ENCODE measurements around the gene CRIP2. TPM values are rescaled to one million over a fixed set of nuclear protein-coding genes. Genes with fewer than 3 reads are reported as not detected.
A peak's percentile ranks its signal among the peaks of the same experiment; 100 is the strongest.

The CRIP2 gene
- total and polyA plus RNA-seq, 10 of the 15 experiments (the other 5 are each of a cell fraction or from before 2014, with no cell fraction given), result 0.04 to 0.62 (median 0.37) TPM; not detected in 5

DNA sequence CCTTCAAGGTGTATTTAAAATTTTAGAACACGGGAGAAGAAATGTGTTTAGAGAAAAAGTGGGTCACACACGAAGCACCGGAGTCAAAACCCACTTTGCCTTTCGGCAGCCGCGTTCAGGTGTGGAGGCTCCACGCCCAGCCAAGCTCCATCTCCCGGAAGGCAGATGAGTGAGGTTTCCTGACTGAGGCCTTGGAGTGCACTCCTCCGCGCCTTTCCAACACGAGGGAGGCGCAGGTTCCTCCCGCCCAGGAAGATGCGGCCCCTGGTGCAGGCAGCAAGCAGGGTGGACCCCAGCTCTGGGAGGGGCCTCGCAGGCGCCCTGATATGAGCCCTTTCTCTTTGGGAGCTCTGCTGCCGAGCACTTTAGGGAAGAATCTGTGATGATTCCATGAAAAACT lies 32.5 kb upstream of the CRIP2 start:
- DNase-seq (ENCODE audit: low read depth, low spot score) (no peak), ATAC-seq (no peak), FAIRE-seq (no peak)
- CTCF ChIA-PET, result no interaction called here
- BruUV-seq (replicated peaks), result TSS peak; percentile 46
- 87% methylated on average over 17 of the region's 17 CpGs for WGBS (ENCODE audit: insufficient coverage, insufficient replicate concordance, low lambda C conversion rate, missing lambda C conversion rate)
- Histone ChIP-seq H2AFZ (ENCODE audit: control insufficient read depth, low read depth, low read length) (no peak overlapping the region), H3K4me2 (ENCODE audit: control insufficient read depth, insufficient read depth) (no peak overlapping the region), H3K9me3 (replicated peaks; ENCODE audit: control insufficient read depth, insufficient read depth, low read length) (no peaks in the 10 kb centered on the region), H3K4me1 (ENCODE audit: control insufficient read depth, insufficient read depth, low read length) (no peaks in the 10 kb centered on the region), H3K27me3 (replicated peaks in 1 of 2; ENCODE audit: control insufficient read depth in 2 of 2, insufficient read depth in 2 of 2, low read length in 1 of 2) (no peaks in the 10 kb centered on the region), H3K9ac (ENCODE audit: control insufficient read depth, insufficient read depth, low read length) (no peak overlapping the region), H3K36me3 (ENCODE audit: control insufficient read depth in 2 of 2, insufficient read depth in 2 of 2, low read length in 1 of 2) (peaks cover 0 to 20% of the 10 kb centered on the region in 2 experiments; a peak in 3 of 4 replicates), H3K27ac (ENCODE audit: control insufficient read depth, insufficient read depth) (no peak overlapping the region), H3K4me3 (no peak overlapping the region), H3K79me2 (ENCODE audit: control insufficient read depth, insufficient read depth, low read length) (peaks cover 7% of the 10 kb centered on the region), H4K20me1 (ENCODE audit: control insufficient read depth, insufficient read depth) (no peaks in the 10 kb centered on the region)
- POLR2A ChIA-PET, result no interaction called here
- TF ChIP-seq PAX8 (IDR thresholded peaks at IDR 0.05), result no peak
- no peak for TF ChIP-seq NR2F1 (conservative IDR thresholded peaks at IDR 0.05)
- no peak for TF ChIP-seq RAD21 (IDR thresholded peaks at IDR 0.05; ENCODE audit: insufficient read depth, low read depth, low read length)
- no peak for TF ChIP-seq IRF4 (IDR thresholded peaks at IDR 0.05; ENCODE audit: low read depth, low read length)
- no peak for TF ChIP-seq POLR2A (IDR thresholded peaks at IDR 0.05; ENCODE audit: low read depth, low read length)
- intact Hi-C loops (cut with micrococcal nuclease; ENCODE audit: unreplicated experiment), result no loop called here
- in situ Hi-C loops (cut with MboI), result no loop called here
- RAD21 ChIA-PET (ENCODE audit: unreplicated experiment), result no interaction called here
- SMC1A ChIA-PET (ENCODE audit: uncharacterized antibody, unreplicated experiment), result no interaction called here

GRCh38 chr14:105442834-105443233 lies 31.8 kb upstream of the CRIP2 start:
- FAIRE-seq, result no peak
- BruUV-seq (replicated peaks), result no TSS peak

More at GRCh38 chr14:105442834-105443233, 31.8 kb upstream of the CRIP2 start:
- Histone ChIP-seq H3K4me1 (ENCODE audit: control insufficient read depth, insufficient read depth, low read length) (no peaks in the 10 kb centered on the region), H3K79me2 (ENCODE audit: control insufficient read depth, insufficient read depth, low read length) (peaks cover 2% of the 10 kb centered on the region; the same call in 1 of the 2 replicates), H3K4me3 (no peak overlapping the region), H4K20me1 (ENCODE audit: control insufficient read depth, insufficient read depth) (no peaks in the 10 kb centered on the region), H3K9ac (ENCODE audit: control insufficient read depth, insufficient read depth, low read length) (no peak overlapping the region), H3K4me2 (ENCODE audit: control insufficient read depth, insufficient read depth) (no peak overlapping the region), H3K27me3 (replicated peaks in 1 of 2; ENCODE audit: control insufficient read depth in 2 of 2, insufficient read depth in 2 of 2, low read length in 1 of 2) (no peaks in the 10 kb centered on the region), H3K9me3 (replicated peaks; ENCODE audit: control insufficient read depth, insufficient read depth, low read length) (no peaks in the 10 kb centered on the region), H3K36me3 (ENCODE audit: control insufficient read depth in 2 of 2, insufficient read depth in 2 of 2, low read length in 1 of 2) (peaks cover 0 to 20% of the 10 kb centered on the region in 2 experiments; a peak in 3 of 4 replicates), H3K27ac (ENCODE audit: control insufficient read depth, insufficient read depth) (no peak overlapping the region), H2AFZ (ENCODE audit: control insufficient read depth, low read depth, low read length) (no peak overlapping the region)
- ChIA-PET RAD21 (ENCODE audit: unreplicated experiment) (no interaction called here), SMC1A (ENCODE audit: uncharacterized antibody, unreplicated experiment) (no interaction called here), POLR2A (no interaction called here), CTCF (no interaction called here)
- intact Hi-C loops (cut with micrococcal nuclease; ENCODE audit: unreplicated experiment) (no loop called here), in situ Hi-C loops (cut with MboI) (no loop called here)
- no peak for DNase-seq (ENCODE audit: low read depth, low spot score)
- 86% methylated on average over 12 of the region's 12 CpGs for WGBS (ENCODE audit: insufficient coverage, insufficient replicate concordance, low lambda C conversion rate, missing lambda C conversion rate)
- ATAC-seq, result no peak
- TF ChIP-seq IKZF2 (IDR thresholded peaks at IDR 0.05), result no peak
